HCT116 (cell line): ENCODE measurements around the gene BICD2.

Source experiments
- EZH2 ChIP-seq: fragments of 200-600 bp; sonication (generic); IDR thresholded peaks from 2 replicates; pipeline ENCODE4 v1.6.1; 2017; ENCODE audit warnings: antibody characterized with exemption, mixed run types
- MAX ChIP-seq: IDR thresholded peaks from 2 replicates; pipeline ENCODE4 v1.6.1; 2012
- POLR2A ChIP-seq: IDR thresholded peaks from 2 replicates; pipeline ENCODE4 v1.7.0; 2011; ENCODE audit warnings: borderline replicate concordance; ENCODE audit not compliant: insufficient read depth, insufficient read length; ENCODE audit errors: extremely low read depth
- POLR2AphosphoS5 ChIP-seq: IDR thresholded peaks from 2 replicates; pipeline ENCODE4 v1.6.1; 2011; ENCODE audit warnings: mild to moderate bottlenecking, low read depth, low read length, moderate library complexity
- RAD21 ChIP-seq: IDR thresholded peaks from 2 replicates; pipeline ENCODE4 v1.6.1; 2012; ENCODE audit warnings: low read depth, mild to moderate bottlenecking
- REST ChIP-seq: IDR thresholded peaks from 2 replicates; pipeline ENCODE4 v1.6.1; 2012; ENCODE audit warnings: low read depth
- SRF ChIP-seq: IDR thresholded peaks from 2 replicates; pipeline ENCODE4 v1.6.1; 2012; ENCODE audit warnings: low read depth
- TCF7L2 ChIP-seq: IDR thresholded peaks from 2 replicates; pipeline ENCODE4 v1.7.0; 2011; ENCODE audit warnings: borderline replicate concordance, inconsistent platforms; ENCODE audit not compliant: insufficient read depth, insufficient read length; ENCODE audit errors: extremely low read depth
- YY1 ChIP-seq: IDR thresholded peaks from 2 replicates; pipeline ENCODE4 v1.6.1; 2011; ENCODE audit warnings: low read length, low read depth, moderate library complexity, mild to moderate bottlenecking; ENCODE audit not compliant: insufficient replicate concordance; ENCODE audit errors: extremely low read depth
- ZFX ChIP-seq: fragments of 450-650 bp; IDR thresholded peaks from 2 replicates; pipeline ENCODE4 v1.6.1; 2017
- ZNF274 ChIP-seq: fragments of 200-500 bp; sonication (Bioruptor generic); IDR thresholded peaks from 2 replicates; pipeline ENCODE4 v1.6.1; 2014; ENCODE audit warnings: mild to moderate bottlenecking, low read depth, low read length, inconsistent platforms
- TF ChIP-seq, protein P1 (sequence below), 3 experiments: fragments of 200-600 bp in 1 of 3; sonication (generic) in 1 of 3; IDR thresholded peaks in 2 of 3; conservative IDR thresholded peaks in 1 of 3; 2 replicates each; pipeline ENCODE4 v1.5.1; 2012 to 2017; ENCODE audit warnings: low read depth in 2 of 3, low read length in 2 of 3, antibody characterized with exemption in 1 of 3, borderline replicate concordance in 1 of 3, control low read depth in 1 of 3, mild to moderate bottlenecking in 1 of 3, mixed read lengths in 1 of 3, mixed run types in 1 of 3, moderate library complexity in 1 of 3; ENCODE audit not compliant: insufficient read depth in 1 of 3

GRCh38 chr9:92664394-92665152 is 100.1 kb downstream of the BICD2 start:
- no peak for TF ChIP-seq ZNF274
- TF ChIP-seq, protein P1, sequence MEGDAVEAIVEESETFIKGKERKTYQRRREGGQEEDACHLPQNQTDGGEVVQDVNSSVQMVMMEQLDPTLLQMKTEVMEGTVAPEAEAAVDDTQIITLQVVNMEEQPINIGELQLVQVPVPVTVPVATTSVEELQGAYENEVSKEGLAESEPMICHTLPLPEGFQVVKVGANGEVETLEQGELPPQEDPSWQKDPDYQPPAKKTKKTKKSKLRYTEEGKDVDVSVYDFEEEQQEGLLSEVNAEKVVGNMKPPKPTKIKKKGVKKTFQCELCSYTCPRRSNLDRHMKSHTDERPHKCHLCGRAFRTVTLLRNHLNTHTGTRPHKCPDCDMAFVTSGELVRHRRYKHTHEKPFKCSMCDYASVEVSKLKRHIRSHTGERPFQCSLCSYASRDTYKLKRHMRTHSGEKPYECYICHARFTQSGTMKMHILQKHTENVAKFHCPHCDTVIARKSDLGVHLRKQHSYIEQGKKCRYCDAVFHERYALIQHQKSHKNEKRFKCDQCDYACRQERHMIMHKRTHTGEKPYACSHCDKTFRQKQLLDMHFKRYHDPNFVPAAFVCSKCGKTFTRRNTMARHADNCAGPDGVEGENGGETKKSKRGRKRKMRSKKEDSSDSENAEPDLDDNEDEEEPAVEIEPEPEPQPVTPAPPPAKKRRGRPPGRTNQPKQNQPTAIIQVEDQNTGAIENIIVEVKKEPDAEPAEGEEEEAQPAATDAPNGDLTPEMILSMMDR (IDR thresholded peaks at IDR 0.05 in 2 of 3, conservative IDR thresholded peaks at IDR 0.05 in 1 of 3; ENCODE audit: borderline replicate concordance in 1 of 3, insufficient read depth in 1 of 3, low read depth in 2 of 3, low read length in 2 of 3), result no peak
- no peak for TF ChIP-seq REST
- no peak for TF ChIP-seq POLR2A
- no peak for TF ChIP-seq SRF
- TF ChIP-seq YY1, result no peak
- TF ChIP-seq RAD21, result no peak
- TF ChIP-seq ZFX, result no peak
- no peak for TF ChIP-seq POLR2AphosphoS5
- TF ChIP-seq TCF7L2, result no peak
- no peak for TF ChIP-seq MAX
- no peak for TF ChIP-seq EZH2
